Measurements from ENCODE around the gene ITIH2.
"Not testable (repeated sequence)": the region's sequence is repeated elsewhere in the genome, so short reads cannot be mapped to it uniquely, and the experiment has no call there.

The ITIH2 gene

GRCh38 chr10:7703140-7703539 lies at the start of gene ITIH2:
Gene ITIH2 (plus strand): TSS chr10:7703316. CDS start chr10:7703435, 119 bp downstream.
- H3K9ac ChIP-seq (ENCODE audit: low read depth, low read length, poor library complexity, severe bottlenecking), result no peak within 1 kb of the TSS
- H3K9me2 ChIP-seq (replicated peaks; ENCODE audit: low read depth, low read length), result no peaks in the 10 kb centered on the region
- peaks cover 11% of the 10 kb centered on the region for H3K27me3 ChIP-seq (ENCODE audit: insufficient read depth, low read length, poor library complexity, severe bottlenecking)
- H3K4me2 ChIP-seq (ENCODE audit: low read depth, low read length, poor library complexity, severe bottlenecking), result no peak within 1 kb of the TSS
- H3K36me3 ChIP-seq (ENCODE audit: insufficient read depth, low read length), result no peaks in the 10 kb centered on the region
- no peak within 1 kb of the TSS for H3K4me3 ChIP-seq (ENCODE audit: low read length, poor library complexity, severe bottlenecking)
- no peak for TF ChIP-seq EZH2phosphoT487 (IDR thresholded peaks at IDR 0.05; ENCODE audit: borderline replicate concordance)
- TF ChIP-seq, protein P1, sequence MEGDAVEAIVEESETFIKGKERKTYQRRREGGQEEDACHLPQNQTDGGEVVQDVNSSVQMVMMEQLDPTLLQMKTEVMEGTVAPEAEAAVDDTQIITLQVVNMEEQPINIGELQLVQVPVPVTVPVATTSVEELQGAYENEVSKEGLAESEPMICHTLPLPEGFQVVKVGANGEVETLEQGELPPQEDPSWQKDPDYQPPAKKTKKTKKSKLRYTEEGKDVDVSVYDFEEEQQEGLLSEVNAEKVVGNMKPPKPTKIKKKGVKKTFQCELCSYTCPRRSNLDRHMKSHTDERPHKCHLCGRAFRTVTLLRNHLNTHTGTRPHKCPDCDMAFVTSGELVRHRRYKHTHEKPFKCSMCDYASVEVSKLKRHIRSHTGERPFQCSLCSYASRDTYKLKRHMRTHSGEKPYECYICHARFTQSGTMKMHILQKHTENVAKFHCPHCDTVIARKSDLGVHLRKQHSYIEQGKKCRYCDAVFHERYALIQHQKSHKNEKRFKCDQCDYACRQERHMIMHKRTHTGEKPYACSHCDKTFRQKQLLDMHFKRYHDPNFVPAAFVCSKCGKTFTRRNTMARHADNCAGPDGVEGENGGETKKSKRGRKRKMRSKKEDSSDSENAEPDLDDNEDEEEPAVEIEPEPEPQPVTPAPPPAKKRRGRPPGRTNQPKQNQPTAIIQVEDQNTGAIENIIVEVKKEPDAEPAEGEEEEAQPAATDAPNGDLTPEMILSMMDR (conservative IDR thresholded peaks at IDR 0.05; ENCODE audit: low read length), result no peak
- H3K79me2 ChIP-seq (ENCODE audit: insufficient read depth, low read length), result no peaks in the 10 kb centered on the region
- H4K20me1 ChIP-seq (ENCODE audit: insufficient read depth, low read length, poor library complexity, severe bottlenecking), result no peaks in the 10 kb centered on the region
- H3K4me1 ChIP-seq (ENCODE audit: insufficient read depth, low read length, poor library complexity, severe bottlenecking), result no peaks in the 10 kb centered on the region
- H3K9me3 ChIP-seq (ENCODE audit: insufficient read depth, low read depth, low read length), result no peaks in the 10 kb centered on the region
- H2AFZ ChIP-seq (ENCODE audit: low read length), result no peak within 1 kb of the TSS
- no peaks in the 10 kb centered on the region for H3F3A ChIP-seq (ENCODE audit: low read depth)

- not testable (repeated sequence) for H3K9me2 ChIP-seq (replicated peaks; ENCODE audit: low read depth, low read length); H3K27me3 ChIP-seq (ENCODE audit: insufficient read depth, low read length, poor library complexity, severe bottlenecking); H3K9ac ChIP-seq (ENCODE audit: low read depth, low read length, poor library complexity, severe bottlenecking); H3K4me1 ChIP-seq (ENCODE audit: insufficient read depth, low read length, poor library complexity, severe bottlenecking); H3F3A ChIP-seq (ENCODE audit: low read depth); H3K9me3 ChIP-seq (ENCODE audit: insufficient read depth, low read depth, low read length); H3K79me2 ChIP-seq (ENCODE audit: insufficient read depth, low read length); H3K4me3 ChIP-seq (ENCODE audit: low read length, poor library complexity, severe bottlenecking); H3K4me2 ChIP-seq (ENCODE audit: low read depth, low read length, poor library complexity, severe bottlenecking); H4K20me1 ChIP-seq (ENCODE audit: insufficient read depth, low read length, poor library complexity, severe bottlenecking); H3K36me3 ChIP-seq (ENCODE audit: insufficient read depth, low read length); H2AFZ ChIP-seq (ENCODE audit: low read length)
Observed at GRCh38 chr10:7657079-7657478, 46.0 kb upstream of the ITIH2 start.

GRCh38 chr10:7657552-7657951 lies 45.6 kb upstream of the ITIH2 start:
- no peaks in the 10 kb centered on the region for H3K27me3 ChIP-seq (ENCODE audit: insufficient read depth, low read length, poor library complexity, severe bottlenecking)
- no peak overlapping the region for H3K9ac ChIP-seq (ENCODE audit: low read depth, low read length, poor library complexity, severe bottlenecking)
- no peak for TF ChIP-seq EZH2phosphoT487 (IDR thresholded peaks at IDR 0.05; ENCODE audit: borderline replicate concordance)
- TF ChIP-seq, protein P1 (conservative IDR thresholded peaks at IDR 0.05; ENCODE audit: low read length), result no peak
- H3K4me2 ChIP-seq (ENCODE audit: low read depth, low read length, poor library complexity, severe bottlenecking), result no peak overlapping the region
- no peaks in the 10 kb centered on the region for H3K9me3 ChIP-seq (ENCODE audit: insufficient read depth, low read depth, low read length)
- H2AFZ ChIP-seq (ENCODE audit: low read length), result no peak overlapping the region
- H3K4me3 ChIP-seq (ENCODE audit: low read length, poor library complexity, severe bottlenecking), result no peak overlapping the region
- H3K9me2 ChIP-seq (replicated peaks; ENCODE audit: low read depth, low read length), result no peaks in the 10 kb centered on the region
- H3K79me2 ChIP-seq (ENCODE audit: insufficient read depth, low read length), result no peaks in the 10 kb centered on the region
- H3K36me3 ChIP-seq (ENCODE audit: insufficient read depth, low read length), result no peaks in the 10 kb centered on the region
- H3F3A ChIP-seq (ENCODE audit: low read depth), result no peaks in the 10 kb centered on the region
- no peaks in the 10 kb centered on the region for H4K20me1 ChIP-seq (ENCODE audit: insufficient read depth, low read length, poor library complexity, severe bottlenecking)
- no peaks in the 10 kb centered on the region for H3K4me1 ChIP-seq (ENCODE audit: insufficient read depth, low read length, poor library complexity, severe bottlenecking)

DNA sequence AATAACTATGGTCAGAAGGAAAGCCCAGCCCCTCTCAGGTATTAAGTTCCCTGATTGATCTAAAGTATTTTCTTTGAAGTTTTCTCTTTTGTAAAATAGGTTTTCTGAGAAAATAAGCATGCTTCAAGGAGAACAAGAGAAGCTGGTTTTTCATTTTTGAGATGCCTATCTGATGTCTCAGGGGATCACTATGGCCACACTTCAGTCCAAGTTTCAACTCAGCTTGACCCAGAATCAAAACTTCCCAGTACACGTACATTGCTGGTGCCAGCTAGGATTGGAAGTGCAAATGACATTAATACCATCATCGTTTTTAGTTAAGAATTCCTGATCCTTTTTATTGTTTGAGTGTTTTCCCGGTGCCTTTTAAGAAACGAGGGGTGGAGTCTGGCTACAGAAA lies 43.6 kb upstream of the ITIH2 start:
- Histone ChIP-seq H3K4me3 (ENCODE audit: low read length, poor library complexity, severe bottlenecking) (no peak overlapping the region), H2AFZ (ENCODE audit: low read length) (no peak overlapping the region), H3K4me2 (ENCODE audit: low read depth, low read length, poor library complexity, severe bottlenecking) (no peak overlapping the region), H3K9me2 (replicated peaks; ENCODE audit: low read depth, low read length) (no peaks in the 10 kb centered on the region), H3F3A (ENCODE audit: low read depth) (no peaks in the 10 kb centered on the region), H3K36me3 (ENCODE audit: insufficient read depth, low read length) (no peaks in the 10 kb centered on the region), H3K9ac (ENCODE audit: low read depth, low read length, poor library complexity, severe bottlenecking) (no peak overlapping the region), H3K9me3 (ENCODE audit: insufficient read depth, low read depth, low read length) (no peaks in the 10 kb centered on the region), H4K20me1 (ENCODE audit: insufficient read depth, low read length, poor library complexity, severe bottlenecking) (no peaks in the 10 kb centered on the region), H3K4me1 (ENCODE audit: insufficient read depth, low read length, poor library complexity, severe bottlenecking) (no peaks in the 10 kb centered on the region), H3K79me2 (ENCODE audit: insufficient read depth, low read length) (no peaks in the 10 kb centered on the region), H3K27me3 (ENCODE audit: insufficient read depth, low read length, poor library complexity, severe bottlenecking) (no peaks in the 10 kb centered on the region)
- no peak for TF ChIP-seq EZH2phosphoT487 (IDR thresholded peaks at IDR 0.05; ENCODE audit: borderline replicate concordance)
- TF ChIP-seq, protein P1 (conservative IDR thresholded peaks at IDR 0.05; ENCODE audit: low read length), result no peak

All from Loucy (cell line).